ENCODE data around the gene NUP210L.
"Not testable (repeated sequence)": the region's sequence is repeated elsewhere in the genome, so short reads cannot be mapped to it uniquely, and the experiment has no call there.

GRCh38 chr1:154012543-154012942, 142.3 kb downstream of the NUP210L start:
- TF ChIP-seq, protein P1, sequence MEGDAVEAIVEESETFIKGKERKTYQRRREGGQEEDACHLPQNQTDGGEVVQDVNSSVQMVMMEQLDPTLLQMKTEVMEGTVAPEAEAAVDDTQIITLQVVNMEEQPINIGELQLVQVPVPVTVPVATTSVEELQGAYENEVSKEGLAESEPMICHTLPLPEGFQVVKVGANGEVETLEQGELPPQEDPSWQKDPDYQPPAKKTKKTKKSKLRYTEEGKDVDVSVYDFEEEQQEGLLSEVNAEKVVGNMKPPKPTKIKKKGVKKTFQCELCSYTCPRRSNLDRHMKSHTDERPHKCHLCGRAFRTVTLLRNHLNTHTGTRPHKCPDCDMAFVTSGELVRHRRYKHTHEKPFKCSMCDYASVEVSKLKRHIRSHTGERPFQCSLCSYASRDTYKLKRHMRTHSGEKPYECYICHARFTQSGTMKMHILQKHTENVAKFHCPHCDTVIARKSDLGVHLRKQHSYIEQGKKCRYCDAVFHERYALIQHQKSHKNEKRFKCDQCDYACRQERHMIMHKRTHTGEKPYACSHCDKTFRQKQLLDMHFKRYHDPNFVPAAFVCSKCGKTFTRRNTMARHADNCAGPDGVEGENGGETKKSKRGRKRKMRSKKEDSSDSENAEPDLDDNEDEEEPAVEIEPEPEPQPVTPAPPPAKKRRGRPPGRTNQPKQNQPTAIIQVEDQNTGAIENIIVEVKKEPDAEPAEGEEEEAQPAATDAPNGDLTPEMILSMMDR (IDR thresholded peaks at IDR 0.05) = not testable (repeated sequence)
- TF ChIP-seq, protein P2, sequence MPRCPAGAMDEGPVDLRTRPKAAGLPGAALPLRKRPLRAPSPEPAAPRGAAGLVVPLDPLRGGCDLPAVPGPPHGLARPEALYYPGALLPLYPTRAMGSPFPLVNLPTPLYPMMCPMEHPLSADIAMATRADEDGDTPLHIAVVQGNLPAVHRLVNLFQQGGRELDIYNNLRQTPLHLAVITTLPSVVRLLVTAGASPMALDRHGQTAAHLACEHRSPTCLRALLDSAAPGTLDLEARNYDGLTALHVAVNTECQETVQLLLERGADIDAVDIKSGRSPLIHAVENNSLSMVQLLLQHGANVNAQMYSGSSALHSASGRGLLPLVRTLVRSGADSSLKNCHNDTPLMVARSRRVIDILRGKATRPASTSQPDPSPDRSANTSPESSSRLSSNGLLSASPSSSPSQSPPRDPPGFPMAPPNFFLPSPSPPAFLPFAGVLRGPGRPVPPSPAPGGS (IDR thresholded peaks at IDR 0.05) = not testable (repeated sequence)
- TF ChIP-seq REST (IDR thresholded peaks at IDR 0.05) = not testable (repeated sequence)
